HG02642 (cell line): ENCODE results near the gene MRC1.
"Not testable (repeated sequence)": the region's sequence is repeated elsewhere in the genome, so short reads cannot be mapped to it uniquely, and the experiment has no call there.

ENCODE experiments used
- ATAC-seq: cut with Tn5 transposase; IDR thresholded peaks from one replicate; pipeline ENCODE4 v1.9.1; 2021; ENCODE audit warnings: mild to moderate bottlenecking; ENCODE audit not compliant: unreplicated experiment, poor library complexity

The MRC1 gene

DNA sequence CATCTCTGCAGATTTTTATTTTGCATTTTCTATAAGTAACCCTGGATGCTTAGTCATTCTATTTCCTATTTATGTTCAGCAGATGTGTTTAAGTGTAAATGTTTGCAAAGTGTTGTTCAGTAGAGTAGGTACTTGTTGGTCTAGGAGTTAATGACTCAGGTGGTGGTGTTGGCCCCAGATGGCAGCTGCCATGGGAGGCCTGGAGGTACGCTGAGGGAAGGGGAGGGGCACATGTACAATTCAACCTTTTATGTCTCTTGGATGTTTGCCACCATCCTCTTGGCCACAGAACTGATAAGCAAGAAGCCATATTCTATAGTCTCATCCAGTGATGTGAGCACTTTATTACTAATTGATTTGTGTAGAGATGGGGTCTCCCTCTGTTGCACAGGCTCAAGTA lies 74.5 kb downstream of the MRC1 start:
- ATAC-seq: no peak

DNA sequence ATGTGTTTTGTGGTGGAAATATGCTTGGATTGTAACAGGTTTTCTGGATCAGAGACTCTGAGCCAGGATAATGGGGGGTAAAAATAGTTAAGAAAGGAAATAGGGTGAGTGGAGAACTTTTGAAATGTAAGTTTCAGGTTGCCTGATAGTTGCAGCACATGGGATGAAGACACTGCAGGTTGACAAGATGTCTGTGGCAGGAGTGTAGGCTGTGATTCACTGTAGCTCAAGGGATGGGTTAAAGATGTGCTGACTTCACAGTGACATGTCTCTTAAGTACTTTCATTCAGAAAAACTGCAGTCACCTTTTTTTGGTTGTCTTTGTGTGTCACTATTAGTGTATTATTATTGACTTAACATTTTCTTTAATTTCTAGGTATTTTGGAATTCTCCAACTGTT lies 79.0 kb downstream of the MRC1 start:
- ATAC-seq: no peak

DNA sequence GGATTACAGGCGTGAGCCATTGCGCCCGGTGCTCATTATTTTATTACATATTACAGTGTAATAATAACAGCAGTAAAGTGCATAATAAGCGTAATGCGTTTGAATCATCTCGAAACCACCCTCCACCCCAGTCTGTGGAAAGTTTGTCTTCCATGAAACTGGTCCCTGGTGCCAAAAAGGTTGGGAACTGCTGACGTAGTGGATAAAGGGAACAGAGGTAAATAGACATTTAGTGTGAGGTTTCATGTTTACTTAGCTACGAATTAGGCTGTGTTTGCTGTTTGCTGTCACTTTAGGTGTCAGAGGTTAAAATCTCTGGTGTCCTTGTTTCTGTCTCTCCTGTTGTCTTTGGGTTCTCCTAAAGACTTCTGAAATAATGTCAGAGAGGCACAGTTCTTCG lies 82.3 kb downstream of the MRC1 start:
- ATAC-seq: no peak

- ATAC-seq: no peak
These were observed 95.4 kb downstream of the MRC1 start for GRCh38 chr10:17904564-17904963.

- no peak for ATAC-seq
These were observed 96.3 kb downstream of the MRC1 start for GRCh38 chr10:17905491-17905890.

GRCh38 chr10:17906002-17906401 lies 96.9 kb downstream of the MRC1 start:
- no peak for ATAC-seq

GRCh38 chr10:17907641-17908040 lies 98.5 kb downstream of the MRC1 start:
- no peak for ATAC-seq

- ATAC-seq: no peak
These were observed 101.1 kb downstream of the MRC1 start for GRCh38 chr10:17910125-17910789.

- ATAC-seq: no peak
These were observed 103.6 kb downstream of the MRC1 start for GRCh38 chr10:17912754-17913153.

GRCh38 chr10:17913604-17914003 lies 104.5 kb downstream of the MRC1 start:
- ATAC-seq: no peak

GRCh38 chr10:17914169-17915045 lies 105.3 kb downstream of the MRC1 start:
- ATAC-seq: no peak

GRCh38 chr10:17915181-17915580 lies 106.0 kb downstream of the MRC1 start:
- no peak for ATAC-seq

GRCh38 chr10:17918187-17918903 lies 109.2 kb downstream of the MRC1 start:
- no peak for ATAC-seq

DNA sequence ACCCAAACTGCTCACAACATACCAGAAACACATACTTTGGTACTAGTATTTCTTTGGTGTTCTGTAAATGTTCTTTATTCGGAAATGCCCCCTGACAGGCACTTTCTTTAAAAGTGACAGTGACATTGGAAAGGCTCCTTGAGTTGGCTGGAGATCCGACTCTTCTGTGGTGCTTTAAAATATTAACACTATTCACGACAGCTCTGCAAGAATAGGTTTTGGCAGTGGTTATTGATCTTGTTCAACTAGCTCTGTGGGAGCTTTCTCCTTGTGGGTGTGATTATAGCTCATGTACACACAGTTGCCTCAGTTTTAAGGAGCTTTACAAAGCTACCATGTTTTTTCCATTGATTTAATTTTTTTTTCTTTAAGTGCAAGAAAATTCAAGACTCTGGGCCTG lies 112.2 kb downstream of the MRC1 start:
- no peak for ATAC-seq

DNA sequence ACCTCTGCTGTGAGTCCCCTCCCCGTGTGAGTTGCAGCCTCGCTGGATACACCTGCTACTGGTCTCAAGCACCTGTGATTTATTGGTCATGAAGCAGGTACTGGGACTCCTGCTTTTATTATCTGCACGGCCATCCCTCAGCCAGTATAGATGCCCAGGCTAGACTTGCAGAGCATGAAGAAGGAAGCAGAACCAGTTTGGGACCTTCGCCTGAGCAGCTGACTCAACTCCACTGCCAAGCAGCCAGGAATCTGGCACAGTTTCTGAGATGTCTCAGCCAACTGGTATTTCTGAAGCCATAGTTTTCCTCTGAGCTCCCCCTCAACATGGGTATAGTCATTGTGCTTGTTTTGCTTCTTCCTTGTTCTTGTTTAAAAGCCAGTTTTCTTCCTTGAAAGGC lies 114.6 kb downstream of the MRC1 start:
- no peak for ATAC-seq

DNA sequence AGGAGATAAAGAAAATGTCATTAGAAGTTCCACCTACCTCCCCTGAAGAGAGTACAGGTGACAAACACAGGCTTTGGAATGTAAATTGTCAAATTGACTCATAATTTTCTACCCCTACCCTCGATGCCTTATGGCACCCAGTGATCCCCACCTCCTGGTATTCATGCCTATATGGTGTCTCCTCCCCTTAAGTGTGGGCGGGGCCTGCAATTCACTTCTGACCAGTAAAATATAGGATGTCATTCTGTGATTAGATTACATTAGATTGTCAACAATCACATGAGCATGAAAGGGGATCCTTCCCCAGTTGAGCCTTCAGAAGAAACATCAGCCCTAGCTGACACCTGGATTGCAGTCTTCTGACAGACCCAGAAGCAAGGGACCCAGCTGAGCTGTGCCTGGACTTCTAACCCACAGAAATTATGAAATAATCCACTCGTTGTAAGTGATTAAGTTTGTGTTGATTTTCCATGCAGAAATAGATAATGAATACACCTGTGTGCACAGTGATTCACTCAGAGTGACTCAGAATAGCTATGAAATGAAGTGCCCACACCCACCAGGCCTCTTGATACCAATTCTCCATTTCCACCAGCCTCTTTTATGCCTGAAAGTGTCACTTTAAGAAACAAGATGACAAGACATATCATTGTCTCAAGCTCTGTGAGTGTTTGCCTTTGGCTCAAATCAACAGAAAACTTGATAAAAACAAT lies 134.0 kb downstream of the MRC1 start:
- no peak for ATAC-seq

GRCh38 chr10:17950269-17950668 lies 141.1 kb downstream of the MRC1 start:
- not testable (repeated sequence) for ATAC-seq

GRCh38 chr10:17950726-17951125 lies 141.6 kb downstream of the MRC1 start:
- no peak for ATAC-seq

GRCh38 chr10:17951868-17952371 lies 142.8 kb downstream of the MRC1 start, which contains the start of gene SLC39A12:
Gene SLC39A12, plus strand, starts transcription at chr10:17951918. Its CDS starts 1,359 bp downstream, at chr10:17953277.
- no peak for ATAC-seq

DNA sequence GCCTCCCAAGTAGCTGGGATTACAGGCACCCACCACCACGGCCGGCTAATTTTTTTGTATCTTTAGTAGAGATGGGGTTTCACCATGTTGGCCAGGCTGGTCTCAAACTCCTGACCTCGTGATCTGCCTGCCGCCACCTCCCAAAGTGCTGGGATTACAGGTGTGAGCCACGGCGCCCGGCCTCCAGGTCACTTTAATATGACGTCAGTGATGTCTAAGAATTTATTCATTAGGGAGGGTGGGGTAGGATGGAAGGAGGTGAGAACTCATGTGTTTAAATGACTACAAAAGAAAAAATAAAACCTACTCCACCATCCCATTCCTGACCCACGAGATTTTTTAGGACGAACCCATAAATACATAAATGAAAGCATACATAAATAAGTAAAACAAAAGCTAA lies 145.2 kb downstream of the MRC1 start:
- ATAC-seq: not testable (repeated sequence)
